ENCODE measurements around the gene ZPBP2.
"Not testable (repeated sequence)": the region's sequence is repeated elsewhere in the genome, so short reads cannot be mapped to it uniquely, and the experiment has no call there.

GRCh38 chr17:39886102-39886501 lies 18.1 kb downstream of the ZPBP2 start:
- TF ChIP-seq, protein P1, sequence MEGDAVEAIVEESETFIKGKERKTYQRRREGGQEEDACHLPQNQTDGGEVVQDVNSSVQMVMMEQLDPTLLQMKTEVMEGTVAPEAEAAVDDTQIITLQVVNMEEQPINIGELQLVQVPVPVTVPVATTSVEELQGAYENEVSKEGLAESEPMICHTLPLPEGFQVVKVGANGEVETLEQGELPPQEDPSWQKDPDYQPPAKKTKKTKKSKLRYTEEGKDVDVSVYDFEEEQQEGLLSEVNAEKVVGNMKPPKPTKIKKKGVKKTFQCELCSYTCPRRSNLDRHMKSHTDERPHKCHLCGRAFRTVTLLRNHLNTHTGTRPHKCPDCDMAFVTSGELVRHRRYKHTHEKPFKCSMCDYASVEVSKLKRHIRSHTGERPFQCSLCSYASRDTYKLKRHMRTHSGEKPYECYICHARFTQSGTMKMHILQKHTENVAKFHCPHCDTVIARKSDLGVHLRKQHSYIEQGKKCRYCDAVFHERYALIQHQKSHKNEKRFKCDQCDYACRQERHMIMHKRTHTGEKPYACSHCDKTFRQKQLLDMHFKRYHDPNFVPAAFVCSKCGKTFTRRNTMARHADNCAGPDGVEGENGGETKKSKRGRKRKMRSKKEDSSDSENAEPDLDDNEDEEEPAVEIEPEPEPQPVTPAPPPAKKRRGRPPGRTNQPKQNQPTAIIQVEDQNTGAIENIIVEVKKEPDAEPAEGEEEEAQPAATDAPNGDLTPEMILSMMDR (IDR thresholded peaks at IDR 0.05; ENCODE audit: insufficient read depth, low read depth, low read length), result not testable (repeated sequence)
- TF ChIP-seq EZH2 (IDR thresholded peaks at IDR 0.05; ENCODE audit: insufficient read depth, low read length), result not testable (repeated sequence)
